ENCODE measurements around the gene USP40.

USP40 gene

DNA sequence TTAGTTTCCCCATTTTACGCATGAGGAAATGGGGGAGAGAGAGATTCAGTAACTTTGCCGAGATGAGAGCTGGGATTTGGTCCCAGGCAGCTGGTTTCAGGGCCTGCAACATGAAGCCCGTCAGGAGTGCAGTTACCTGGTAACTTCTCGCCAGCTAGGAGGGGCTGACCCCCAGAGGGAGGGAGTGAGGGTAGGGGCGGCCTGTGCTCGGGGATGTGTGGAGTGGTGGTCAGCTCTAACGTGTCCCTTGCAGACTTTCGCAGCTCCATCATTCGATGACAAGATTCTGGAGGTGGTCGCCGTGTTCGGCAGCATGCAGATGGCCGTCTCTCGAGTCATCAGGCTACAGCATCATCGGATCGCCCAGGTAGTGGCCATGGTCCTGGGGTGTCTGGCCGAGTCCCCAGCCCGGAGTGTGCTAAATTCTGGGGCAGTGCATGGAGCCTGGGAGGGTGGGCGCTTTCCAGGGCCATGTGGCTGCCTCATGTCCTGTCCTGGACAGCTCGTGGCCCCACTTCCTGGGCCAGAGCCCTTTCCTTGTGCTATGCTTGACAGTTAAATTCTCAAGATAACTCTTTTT lies 108.5 kb downstream of the USP40 start:
- no peak for DNase-seq (ENCODE audit: low read depth)

DNA sequence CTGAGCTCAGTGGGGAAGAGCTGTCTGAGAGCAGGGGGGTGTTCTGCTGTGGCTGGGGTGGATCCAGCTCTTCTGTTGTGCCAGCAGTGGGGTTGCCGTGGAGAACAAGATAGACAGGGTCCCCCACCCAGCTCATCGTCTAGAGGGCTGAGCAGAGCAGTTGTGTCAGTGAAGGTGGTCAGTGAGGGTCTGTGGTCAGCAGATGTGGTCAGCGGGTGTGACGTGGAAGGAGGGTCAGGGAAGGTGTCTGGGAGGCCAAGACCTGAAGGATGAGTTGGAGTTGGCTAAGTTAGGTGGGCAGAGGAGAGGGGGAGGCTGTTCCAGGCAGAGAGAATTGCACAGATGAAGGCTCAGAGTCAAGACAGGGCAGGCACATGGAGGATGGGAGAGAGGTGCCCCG lies 109.2 kb downstream of the USP40 start:
- DNase-seq (ENCODE audit: low read depth), result no peak

DNA sequence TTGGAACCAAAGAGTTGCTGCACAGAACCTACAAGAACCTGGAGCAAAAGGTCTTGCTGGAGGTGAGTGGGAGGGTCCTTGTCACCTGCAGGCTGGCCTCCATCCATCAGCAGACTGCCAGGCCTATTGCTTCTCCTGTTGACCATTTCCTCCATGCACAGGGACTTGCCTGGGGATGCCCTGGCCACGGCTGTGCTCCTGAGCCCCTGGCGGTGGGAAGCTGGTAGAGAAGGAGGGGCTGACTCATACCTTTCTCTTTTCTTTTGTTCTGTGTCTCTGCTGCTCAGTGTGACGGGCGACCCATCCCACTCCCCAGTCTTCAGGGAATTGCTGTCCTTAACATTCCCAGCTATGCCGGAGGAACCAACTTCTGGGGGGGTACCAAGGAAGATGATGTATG lies 109.6 kb downstream of the USP40 start:
- DNase-seq (ENCODE audit: low read depth), result no peak

DNA sequence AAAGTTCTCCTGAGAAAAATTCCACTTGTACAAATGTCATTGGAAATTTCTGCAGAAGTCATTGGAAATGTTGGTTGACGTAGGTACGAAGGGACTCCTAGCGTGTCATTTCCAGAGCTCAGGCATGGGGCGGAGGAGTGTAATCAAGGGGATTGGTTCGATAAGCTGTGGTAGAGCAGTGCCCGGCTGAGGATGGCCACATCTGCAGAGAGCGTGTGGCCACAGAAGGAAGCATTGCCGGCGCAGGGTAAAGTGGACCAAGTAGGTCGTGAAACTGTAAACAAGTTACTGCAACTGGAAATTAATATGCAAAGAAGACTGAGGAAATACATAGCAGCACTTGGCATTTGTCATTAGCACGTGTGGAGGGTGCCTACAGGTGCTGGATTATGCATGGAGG lies 110.5 kb downstream of the USP40 start:
- no peak for DNase-seq (ENCODE audit: low read depth)

DNA sequence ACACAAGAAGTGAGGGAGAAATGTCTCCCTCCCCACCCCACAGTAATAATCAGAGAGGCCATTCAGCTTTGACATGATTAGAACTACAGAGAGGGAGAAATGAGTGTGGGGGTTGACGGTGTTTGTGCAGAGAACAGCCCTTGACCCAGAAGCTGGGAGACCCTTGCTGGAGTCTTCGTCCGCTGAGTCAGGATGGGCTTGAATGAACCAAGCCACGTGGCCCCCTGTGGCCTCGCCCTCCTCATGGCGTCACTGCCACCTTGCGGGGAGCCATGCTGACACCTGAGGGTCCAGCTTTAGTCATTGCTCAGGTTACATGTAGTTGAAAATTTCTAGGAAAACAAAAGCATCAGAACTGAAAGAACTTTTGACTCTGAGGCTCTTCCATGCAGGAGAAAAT lies 111.1 kb downstream of the USP40 start:
- no peak for DNase-seq (ENCODE audit: low read depth)

DNA sequence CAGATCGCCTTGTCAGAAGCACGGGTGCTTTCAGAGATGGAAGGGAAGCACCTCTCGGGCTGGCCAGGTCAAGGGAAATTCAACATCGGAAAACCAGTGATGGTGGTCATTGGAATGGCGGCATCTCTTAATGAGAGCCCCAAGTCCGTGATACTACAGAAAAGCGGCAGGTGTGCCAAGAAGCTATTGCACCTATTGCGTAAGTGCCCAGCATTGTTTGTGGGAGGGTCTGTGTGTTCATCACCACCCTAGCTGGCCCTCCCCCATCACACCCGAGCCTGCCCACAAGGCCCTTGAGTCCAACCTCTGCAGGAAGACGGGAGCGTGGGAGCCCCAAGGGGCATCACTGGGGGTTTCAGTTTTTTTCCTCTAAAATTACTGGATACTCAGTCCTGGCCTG lies 111.6 kb downstream of the USP40 start:
- DNase-seq (ENCODE audit: low read depth), result no peak

DNA sequence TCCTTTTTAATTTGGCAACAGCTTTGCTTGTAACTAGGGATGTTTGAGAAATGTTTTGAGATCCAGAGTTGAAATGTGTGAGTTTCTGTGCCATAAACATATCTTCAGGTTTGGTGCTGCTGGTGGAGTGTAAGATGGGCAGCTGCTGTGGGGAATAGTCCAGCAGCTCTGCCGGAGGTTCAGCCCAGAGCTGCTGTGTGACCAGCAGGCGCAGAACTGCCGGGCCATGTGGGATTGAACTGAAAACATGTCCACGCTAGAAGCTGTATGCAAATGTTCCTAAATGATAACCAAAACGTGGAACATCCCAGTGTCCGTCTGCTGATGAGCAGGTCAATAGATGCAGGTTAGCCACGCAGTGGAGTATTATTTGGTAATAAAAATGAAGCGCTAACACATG lies 112.7 kb downstream of the USP40 start:
- DNase-seq (ENCODE audit: low read depth), result no peak

DNA sequence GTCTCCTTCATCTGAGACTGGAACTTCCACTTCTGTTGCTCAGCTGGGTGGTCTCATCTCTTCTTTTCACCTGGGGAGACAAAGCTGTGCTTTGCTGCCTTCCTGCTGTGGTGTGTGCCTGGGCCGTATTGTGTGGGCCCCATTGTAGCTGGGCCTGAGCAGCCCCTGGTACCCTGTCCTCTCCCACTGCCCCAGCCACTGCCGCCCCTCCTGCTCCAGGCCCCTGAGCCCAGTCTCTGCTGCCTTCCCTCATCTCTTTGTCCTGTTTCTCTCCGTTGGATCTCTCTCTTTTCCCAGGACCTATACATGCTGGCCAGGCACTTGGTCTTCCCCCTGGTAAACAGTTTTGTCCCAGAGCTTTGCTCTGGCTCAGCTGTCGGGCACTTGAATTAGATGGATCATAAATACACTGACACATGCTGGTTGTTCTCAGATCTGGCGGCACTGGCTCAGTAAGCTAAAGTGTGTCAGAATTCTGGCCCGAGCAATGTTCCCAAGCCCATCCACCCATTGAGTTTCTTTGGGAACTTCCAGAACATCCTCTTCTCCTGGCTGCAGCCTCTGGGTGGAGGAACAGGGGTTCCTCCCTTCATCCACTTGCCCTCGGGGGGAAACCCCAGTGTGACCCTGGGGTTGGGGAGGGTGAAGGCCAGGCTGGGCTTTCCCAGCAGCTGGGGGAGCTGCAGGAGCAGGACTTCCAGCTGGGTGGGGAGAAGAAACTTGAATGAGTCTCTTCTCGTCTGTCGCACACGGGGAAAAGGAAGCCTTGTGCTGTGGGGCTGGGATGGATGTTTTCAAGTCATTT lies 113.3 kb downstream of the USP40 start:
- no peak for DNase-seq (ENCODE audit: low read depth)

DNA sequence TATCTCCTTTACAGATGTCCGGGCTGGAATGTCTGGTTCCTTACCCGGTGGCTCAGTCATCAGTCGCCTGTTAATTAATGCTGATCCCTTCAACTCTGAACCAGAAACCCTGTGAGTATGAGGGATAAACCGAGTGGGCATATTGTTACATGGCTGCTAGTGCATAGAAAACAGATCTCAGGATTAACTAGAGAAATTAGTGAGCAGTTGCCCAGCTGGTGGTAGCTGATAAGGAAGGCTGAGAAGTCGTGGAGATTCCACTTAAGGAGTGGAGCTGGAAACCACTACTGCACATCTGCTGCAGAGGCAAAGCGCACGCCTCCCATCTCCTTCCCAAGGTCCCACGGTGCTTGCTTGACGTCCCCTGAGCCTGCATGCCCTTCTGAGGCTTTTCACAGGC lies 114.6 kb downstream of the USP40 start:
- no peak for DNase-seq (ENCODE audit: low read depth)

DNA sequence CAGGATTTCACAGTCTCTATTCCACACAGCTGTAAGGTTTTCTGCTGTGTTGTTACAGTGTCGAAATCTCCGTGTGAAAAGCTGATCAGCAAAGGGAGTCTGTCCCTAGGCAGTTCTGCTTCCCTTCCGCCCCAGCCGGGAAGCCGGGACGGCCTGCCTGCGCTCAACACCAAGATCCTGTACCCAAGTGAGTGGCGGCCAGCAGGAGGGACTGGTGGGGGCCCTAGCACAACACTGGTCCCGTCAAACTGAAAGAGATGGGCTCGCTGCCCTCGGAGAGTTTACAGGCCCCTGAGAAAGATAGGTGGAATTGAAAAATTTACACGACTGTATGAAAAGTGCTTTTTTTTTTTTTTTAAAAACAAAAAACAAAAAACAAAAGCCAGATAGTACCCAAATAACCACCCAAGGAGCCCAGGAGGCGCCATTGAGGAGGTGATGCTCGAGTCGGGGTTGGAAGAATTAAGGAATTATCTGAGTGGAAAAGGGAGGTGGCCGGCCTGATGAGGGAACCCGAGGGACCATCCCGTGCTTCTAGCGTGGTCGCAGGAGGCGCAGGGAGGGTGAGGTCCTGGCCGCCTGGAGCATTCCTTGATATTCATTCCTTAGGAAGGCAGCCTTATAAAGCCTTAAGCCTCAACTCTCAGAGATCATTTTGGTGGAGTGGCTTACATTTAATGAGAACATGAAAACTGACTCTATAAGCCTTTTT lies 115.6 kb downstream of the USP40 start:
- no peak for DNase-seq (ENCODE audit: low read depth)

DNA sequence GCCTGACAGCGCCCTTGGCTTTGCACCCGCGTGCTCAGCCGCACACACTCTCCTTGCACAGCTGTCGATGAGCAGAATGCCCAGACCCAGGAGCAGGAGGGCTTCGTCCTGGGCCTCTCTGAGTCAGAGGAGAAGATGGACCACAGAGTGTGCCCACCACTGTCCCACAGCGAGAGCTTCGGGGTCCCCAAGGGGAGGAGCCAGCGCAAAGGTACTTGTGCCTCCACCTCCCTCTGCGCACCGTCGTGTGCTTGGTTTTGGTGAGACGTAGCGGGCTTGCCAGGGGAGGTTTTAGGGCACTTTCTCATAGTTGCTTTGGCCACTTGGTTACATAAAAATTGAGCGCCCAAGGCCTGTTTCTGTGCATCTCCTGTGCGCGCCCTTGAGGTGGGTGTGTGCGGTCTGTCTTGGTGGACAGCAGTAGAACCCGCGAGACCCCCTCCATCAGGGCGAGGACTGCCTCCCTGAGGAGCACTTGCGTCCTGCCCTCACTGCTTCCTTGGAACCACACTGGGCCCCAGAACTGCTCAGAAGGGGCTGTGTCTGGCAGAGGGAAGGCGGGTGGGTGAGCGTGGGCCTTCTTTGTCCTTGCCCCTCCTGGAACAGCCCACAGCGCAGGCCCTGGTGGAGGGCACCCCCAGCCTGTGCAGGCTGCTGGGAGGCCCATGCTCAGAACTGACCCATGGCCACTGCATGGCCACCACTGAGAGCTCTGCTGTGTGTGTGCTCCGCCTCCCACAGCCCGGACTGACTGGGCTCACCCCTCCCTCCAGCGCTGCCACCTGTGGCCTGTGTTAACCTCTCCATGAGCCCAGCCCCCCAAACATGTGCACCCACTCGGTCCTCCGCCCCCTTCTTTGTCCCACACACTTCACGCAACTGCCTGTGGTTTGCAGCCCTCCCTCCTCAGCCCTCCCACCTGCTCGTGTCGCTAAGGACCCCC lies 116.4 kb downstream of the USP40 start:
- DNase-seq (ENCODE audit: low read depth), result no peak

DNA sequence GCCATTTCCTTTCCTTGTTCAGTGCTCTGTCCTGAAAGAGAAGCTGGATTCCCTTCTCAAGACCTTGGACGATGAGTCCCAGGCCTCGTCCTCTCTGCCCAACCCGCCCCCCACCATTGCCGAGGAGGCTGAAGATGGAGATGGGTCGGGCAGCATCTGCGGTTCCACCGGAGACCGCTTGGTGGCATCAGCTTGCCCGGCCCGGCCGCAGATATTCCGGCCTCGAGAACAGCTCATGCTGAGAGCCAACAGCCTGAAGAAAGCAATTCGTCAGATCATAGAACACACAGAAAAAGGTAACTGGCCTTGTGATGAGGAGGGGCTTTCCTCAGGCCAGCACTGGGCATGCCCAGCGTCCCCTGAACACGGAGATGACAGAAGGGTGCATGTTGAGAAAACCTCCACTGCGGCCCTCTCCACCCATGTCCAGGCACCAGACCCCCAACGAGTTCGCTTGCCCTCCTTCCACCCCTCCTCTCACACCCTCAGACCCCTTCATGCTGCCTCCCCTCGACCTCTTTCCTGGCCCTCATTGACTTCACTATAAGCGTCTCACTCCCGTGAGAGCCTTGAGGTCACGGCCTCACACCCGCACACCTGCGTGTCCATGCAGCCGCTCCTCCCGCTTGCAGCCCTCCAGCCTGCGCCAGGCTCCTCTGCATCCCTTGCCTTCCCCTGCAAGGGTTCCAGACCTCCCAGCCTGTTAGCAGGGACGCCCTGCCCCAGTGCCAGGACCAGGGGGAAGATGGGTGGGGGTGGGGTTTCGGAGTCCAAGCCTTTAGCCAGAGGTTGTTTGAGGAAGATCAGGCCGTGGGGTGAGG lies 117.3 kb downstream of the USP40 start:
- peak; percentile 71 for DNase-seq (ENCODE audit: low read depth)

DNA sequence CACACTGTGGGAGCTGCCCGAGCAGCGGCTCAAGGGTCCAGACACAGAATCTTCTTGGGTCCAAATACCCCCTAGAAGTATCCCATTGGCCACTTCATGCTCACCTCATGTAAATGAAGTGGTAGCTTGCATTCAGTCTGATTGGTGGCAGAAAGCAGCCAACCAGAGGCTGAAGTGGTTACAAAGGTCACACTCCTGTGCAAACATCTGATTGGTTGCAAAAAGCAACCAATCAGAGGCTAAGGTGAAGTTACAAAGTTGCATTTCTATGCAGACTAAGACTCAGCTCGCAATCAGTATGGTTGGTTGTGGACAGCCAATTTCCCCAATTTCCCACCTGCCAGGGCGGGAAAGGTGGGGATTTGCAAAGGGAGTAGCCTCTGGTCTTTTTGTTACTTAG lies 118.0 kb downstream of the USP40 start:
- peak; percentile 4 for DNase-seq (ENCODE audit: low read depth)

DNA sequence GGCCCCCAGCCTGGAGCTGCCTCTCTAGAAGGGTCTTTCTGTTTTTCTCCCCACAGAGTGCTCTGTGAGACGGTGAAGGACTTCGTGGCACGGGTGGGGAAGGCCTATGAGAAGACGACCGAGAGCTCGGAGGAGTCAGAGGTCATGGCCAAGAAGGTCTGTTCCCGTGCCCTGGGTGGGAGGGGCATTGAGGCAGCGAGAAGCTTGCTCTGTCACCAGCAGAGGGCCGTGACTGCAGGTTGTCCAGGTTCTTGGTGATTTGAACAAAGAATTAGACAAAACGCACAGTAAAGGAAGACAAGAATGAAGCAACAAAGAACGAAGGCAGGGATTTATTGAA lies 118.4 kb downstream of the USP40 start:
- peak; percentile 19 for DNase-seq (ENCODE audit: low read depth)

DNA sequence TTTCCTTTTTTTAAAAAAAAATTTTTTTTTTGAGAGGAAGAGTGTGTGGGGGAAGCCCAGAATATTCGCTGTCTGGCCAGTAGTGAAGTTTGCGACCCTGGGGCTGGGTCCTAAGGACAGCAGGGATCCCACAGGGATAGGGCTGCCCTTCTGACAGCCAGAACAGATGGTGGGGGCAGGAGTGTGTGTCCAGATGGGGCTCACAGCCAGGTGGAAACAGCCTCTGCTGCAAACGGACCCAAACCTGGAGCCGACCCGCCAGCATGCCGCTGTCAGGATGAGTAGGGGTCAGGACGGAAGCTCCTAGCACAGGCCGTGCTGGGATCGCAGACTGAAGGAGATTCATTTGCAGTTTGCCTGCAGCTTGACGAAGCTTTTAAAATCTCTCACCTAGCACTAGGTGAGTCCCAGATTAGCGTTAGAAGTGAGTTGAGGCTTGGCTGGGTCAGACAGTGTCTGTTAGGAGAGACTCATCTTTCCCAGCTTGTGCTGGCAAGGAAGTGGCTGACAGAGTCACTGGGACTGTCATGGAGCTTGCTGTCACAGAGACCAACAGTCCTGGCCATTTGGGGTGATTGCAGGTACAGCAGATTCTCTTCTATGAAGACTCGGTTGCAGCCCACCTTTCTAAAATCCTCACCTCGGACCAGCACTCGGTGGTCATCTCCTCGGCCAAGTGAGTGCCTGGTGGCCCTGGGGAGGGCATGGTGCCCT lies 118.9 kb downstream of the USP40 start:
- no peak for DNase-seq (ENCODE audit: low read depth)

DNA sequence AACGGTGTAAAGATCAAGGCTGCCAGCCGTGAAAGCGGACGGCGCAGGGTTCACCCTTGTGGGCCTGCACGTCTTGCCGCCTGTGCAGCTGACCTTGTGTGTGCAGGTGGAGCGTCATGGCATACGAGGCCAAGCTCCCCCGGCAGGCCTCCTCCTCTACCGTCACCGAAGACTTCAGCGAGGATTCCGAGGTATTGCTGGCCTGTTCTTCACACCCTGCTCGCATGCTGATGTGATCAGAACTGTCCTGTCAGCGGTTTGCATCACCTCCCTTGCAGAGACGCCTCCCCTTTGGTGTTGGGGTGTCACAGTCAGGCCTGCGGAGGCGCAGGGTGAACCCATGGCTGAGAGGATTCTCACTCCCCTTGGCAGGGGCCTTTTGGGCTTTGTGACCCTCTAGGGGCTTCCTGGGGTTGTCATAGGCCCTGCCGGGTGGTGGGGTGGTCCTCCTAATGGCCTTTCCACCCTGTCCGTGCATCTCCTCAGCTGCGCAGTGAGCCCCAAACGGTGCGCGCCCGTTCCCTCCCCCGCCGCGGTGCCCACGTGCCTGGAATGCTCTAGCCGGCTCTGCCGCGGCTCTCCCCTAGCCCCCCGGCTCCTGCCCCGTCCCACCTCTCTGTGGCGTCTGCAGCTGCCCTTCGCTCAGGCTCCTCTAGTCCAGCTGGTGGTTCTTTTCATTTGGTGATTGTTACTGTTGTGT lies 119.8 kb downstream of the USP40 start:
- no peak for DNase-seq (ENCODE audit: low read depth)

DNA sequence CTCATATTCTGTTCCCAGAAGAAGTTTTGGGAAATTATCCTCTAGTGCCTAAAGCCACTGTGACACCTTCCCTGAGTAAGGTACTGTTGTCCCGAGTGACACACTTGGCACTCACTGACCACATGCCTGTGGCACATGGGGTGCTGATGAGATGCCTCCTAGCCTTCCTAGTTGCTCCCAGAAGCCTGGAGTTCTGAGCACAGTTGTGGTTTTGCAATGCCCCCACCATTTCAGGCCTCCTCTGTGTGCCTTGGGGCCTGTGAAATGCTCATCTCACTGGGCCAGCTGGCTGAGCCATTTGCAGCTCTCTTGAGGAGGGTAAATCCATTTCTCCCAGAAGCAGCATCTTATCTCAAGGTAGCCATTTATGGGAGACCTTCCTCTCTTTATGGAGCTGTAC lies 120.5 kb downstream of the USP40 start:
- peak; percentile 9 for DNase-seq (ENCODE audit: low read depth)

DNA sequence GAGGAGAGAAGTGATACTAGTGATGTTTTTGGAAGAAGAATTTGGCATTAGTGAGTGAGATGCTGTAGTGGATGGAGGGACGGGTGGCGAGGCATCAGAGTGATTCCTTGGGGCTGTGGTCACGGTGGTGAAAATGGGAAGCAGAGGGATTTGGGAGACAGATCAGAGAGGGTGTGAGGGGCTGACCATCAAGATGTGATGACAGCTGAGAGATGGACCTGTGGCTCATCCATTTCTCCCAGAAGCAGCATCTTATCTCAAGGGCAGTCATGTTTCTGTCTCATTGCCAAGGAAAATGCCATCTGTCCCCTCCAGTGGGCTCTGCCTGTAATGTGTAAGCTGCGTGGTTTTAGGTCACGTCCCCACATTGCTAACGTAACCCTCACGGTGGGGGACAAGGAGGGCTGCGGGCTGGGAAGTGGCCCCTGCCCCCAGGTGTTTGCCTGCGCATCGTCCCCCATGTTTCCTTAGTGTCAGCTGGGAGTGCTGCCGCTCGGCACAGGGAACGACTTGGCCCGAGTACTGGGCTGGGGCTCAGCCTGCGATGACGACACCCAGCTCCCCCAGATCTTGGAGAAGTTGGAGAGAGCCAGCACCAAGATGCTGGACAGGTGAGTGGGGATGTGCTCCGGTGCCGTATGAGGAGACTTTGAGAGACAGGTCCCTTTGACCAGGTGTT lies 121.3 kb downstream of the USP40 start:
- DNase-seq (ENCODE audit: low read depth), result no peak

DNA sequence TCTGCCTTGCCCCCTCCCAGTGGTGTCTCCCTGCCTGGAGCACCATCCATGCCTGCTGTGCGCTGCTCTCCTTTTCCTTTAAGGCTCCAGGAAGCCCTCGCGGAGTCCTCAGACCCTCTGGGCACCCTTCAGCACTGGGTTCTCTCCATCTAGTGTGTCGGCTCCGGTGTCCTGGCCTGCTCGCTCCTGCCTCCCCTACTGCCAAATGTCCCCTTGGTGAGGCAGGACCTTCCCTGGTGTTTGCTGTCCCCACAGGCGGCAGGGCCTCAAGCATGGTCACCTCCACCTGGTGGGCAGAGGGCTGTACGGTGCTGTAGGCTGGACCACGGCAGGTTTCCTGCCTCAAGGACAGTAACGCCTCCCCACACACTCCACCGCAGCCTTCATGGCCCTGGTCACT lies 122.1 kb downstream of the USP40 start:
- DNase-seq (ENCODE audit: low read depth), result no peak

All from EH (cell line).